Stimulated activated CD4-positive, alpha-beta T cell treated with anti-CD3 and anti-CD28 coated beads, Interleukin-2, amount 100 ng/mL, for 24 hours (primary cell): ENCODE measurements around the gene METTL5.
A peak's percentile ranks its signal among the peaks of the same experiment; 100 is the strongest.
"Not testable (repeated sequence)": the region's sequence is repeated elsewhere in the genome, so short reads cannot be mapped to it uniquely, and the experiment has no call there.

Source experiments
- DNase-seq, 2 donors: peaks; one replicate each; pipeline ENCODE4 v3.0.0-alpha.2; 2020

The METTL5 gene

DNA sequence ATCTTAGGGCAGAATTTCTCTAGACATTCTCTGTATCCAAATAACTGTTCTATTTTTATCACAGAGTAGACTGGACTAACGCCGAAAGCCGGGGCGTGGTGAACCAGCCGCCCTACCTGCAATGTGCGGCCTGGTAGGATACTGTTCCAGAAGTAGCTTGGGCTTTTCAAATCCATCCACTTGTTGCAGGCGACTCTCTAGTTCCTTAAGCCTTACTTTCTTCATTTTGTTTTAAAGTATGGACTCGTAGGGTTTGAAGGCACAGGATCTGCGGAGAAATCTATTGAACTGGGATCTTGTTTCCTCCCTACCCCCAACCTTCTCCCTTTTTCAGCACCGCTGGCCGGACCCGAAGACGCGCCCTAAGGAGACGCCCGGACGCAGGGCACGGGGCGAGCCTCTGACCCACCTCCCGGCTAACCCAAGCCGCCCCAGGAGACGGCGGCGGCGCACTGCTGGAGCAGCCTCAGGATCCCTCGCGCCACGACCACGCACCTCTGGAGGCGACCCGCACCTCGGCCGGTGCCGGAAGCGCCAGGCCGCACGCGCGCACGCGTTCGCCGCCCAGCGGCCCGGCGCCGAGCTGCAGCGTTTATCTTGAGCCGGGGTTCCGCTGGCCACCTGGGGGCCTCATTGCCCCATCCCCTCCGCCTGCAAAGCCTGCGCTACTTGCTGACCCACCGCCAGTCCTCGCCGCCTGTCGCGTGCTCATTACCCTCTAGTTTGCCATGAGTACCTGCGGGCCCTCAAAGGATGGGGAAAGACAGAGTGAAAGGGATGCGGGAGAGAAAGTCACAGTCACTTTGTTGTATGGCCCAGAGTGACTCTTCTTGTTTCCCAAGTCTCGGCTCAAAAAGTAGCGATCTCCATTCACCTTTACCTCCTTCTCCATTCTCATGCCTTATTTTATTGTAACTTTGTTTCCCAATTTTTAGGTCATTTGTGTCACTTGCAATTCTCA, at the start of gene METTL5:
TSS of gene METTL5 (minus strand) at position 533 of the 961 bp plus-strand sequence. CDS start at position 225, 308 bp downstream.
- DNase-seq, result peak; percentile 82 to 86

DNA sequence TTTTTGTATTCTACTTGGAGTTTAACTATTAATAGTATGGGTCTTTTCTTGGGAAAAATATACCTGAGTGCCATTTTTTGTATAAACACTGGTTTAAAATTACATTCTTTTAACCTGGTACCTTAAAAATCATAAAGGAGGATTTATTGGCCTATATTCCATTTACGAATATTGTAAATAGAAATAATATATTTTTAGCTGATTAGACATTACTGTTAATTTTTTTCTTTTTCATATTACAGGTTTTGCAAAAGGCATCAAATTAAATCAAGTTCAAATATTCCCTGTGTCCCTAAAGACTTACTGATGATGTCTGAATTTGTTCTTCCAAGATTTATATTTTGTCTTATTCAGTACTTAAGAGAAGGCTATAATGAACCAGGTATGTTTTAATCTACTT, 47.3 kb upstream of the METTL5 start:
- no peak for DNase-seq

GRCh38 chr2:169871369-169871768, 46.7 kb upstream of the METTL5 start:
- DNase-seq, result not testable (repeated sequence)

- DNase-seq, result no peak
These were observed 44.2 kb upstream of the METTL5 start for GRCh38 chr2:169868951-169869350.

DNA sequence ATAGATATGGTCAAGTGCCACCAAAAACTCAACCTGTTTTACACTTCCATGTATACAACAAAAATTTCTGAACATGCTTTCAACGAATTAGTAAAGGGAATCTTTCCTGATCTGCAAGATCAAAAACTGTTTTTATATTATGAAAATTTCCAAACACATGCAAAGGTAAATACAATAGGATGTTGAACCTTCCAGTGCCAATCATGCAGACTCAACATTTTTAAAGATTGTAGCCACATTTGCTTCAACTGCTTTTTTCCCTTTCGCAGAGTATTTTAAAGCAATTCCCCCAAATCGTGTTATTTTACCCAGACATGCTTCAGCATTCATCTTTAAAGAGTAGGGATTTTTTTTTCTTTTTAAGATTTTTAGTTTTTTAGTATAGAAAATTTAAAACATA, 42.9 kb upstream of the METTL5 start:
- no peak for DNase-seq

DNA sequence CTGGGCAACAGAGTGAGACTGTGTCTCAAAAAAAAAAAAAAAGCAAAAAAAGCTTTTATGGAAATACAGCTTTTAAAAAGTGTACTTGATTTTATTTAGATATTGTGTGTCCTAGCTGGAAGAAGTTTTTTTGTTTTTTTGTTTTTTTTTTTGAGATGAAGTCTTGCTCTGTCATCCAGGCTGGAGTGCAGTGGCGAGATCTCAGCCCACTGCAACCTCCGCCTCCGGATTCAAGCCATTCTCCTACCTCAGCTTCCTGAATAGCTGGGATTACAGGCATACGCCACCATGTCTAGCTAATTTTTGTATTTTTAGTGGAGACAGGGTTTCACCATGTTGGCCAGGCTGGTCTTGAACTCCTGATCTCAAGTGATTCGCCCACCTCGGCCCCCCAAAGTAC, 41.5 kb upstream of the METTL5 start:
- DNase-seq, result not testable (repeated sequence)

DNA sequence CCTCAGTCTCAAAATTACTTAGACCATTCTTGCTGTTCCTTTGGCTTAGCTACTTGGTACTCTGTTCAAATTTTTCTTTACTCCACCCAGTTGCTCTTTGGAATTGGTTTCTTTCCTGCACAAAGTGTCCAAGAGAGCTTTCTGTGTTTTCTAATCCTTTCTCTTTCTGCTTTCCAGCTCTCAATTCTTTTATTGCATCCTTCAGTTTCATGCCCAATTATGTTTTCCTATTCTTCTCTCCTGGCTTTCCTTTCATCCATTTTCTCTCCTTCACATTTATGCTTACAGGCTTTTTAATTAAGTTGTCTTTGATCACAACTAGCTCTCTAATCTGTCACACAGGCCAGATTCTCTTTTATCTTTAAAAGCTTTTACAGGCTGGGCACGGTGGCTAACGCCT, 40.8 kb upstream of the METTL5 start:
- DNase-seq, result no peak

DNA sequence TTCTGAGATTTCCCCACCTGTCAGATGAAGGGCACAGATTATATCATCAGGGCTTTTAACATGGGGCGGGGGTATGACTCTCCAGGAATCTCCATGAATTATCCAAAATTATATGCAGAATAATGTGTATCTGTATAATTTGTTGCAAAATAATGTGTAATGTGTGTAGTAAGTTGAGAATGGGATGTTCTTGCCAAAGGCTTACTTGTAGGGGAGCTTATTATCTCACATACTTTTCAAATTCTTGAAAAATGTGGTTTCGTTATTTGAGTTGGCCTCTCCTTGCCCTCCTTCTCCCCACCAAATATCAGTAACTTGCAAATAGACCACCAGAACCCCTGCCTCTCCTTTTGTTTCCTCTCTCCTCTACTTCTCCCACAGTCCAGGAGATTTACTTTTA, 38.1 kb upstream of the METTL5 start:
- no peak for DNase-seq

DNA sequence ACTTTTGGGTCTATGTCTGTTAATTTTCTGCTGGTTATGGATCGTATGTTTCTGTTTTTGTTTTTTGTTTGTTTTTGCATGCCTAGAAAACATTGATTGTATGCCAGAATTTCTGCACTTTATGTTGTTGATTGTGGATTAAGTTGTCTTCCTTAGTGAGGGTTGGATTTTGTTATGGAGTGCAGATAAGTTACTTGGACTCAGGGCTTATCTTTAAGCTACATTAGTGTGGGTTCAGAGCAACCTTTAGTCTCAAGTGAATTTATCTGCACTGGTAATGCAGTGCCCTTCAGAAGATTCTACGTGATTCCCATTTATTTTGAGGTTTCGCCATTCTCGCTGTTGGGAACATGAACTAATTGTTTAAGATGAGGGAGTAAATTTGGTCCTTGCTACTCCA, 35.4 kb upstream of the METTL5 start:
- no peak for DNase-seq

- DNase-seq, result no peak
These were observed 34.7 kb upstream of the METTL5 start for GRCh38 chr2:169859423-169859822.

DNA sequence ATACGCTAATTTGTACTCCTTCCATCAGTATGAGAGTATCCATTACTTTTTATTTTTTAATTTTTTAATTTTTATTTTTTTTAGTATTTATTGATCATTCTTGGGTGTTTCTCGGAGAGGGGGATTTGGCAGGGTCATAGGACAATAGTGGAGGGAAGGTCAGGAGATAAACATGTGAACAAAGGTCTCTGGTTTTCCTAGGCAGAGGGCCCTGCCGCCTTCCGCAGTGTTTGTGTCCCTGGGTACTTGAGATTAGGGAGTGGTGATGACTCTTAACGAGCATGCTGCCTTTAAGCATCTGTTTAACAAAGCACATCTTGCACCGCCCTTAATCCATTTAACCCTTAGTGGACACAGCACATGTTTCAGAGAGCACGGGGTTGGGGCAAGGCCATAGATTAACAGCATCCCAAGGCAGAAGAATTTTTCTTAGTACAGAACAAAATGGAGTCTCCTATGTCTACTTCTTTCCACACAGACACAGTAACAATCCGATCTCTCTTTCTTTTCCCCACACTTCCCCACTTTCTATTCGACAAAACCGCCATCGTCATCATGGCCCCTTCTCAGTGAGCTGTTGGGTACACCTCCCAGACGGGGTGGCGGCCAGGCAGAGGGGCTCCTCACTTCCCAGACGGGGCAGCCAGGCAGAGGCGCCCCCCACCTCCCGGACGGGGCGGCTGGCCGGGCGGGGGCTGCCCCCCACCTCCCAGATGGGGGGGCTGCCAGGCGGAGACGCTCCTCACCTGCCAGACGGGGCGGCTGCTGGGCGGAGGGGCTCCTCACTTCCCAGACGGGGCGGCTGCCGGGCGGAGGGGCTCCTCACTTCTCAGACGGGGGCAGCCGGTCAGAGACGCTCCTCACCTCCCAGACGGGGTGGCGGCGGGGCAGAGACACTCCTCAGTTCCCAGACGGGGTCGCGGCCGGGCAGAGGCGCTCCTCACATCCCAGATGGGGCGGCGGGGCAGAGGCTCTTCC, 30.9 kb upstream of the METTL5 start:
- DNase-seq, result not testable (repeated sequence)

GRCh38 chr2:169853041-169853668, 28.4 kb upstream of the METTL5 start:
- no peak for DNase-seq

DNA sequence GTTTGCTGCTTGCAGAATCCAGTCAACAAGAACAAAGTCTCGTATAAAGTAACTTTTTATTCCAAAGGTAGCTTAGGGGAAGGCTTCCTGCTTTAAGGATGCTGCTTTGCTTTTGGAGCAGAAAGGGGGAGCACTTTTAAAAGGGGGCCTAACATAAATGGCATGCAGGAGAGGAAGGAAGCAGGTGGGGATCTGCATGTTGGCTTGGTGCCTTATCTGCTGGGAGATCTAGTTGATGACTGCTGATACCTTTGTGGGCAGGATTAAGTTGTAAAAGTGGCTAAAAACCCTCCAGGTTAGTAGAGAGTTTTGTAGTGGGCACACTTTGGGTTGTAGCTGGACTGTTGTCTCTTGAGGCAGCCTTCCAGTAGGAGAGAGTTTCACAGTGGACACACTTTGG, 25.0 kb upstream of the METTL5 start:
- no peak for DNase-seq

- not testable (repeated sequence) for DNase-seq
These were observed 24.4 kb upstream of the METTL5 start for GRCh38 chr2:169848959-169849693.

GRCh38 chr2:169845016-169845415, 20.3 kb upstream of the METTL5 start:
- no peak for DNase-seq

- not testable (repeated sequence) for DNase-seq
These were observed 16.9 kb upstream of the METTL5 start for GRCh38 chr2:169841625-169842024.

GRCh38 chr2:169840747-169841142, 16.0 kb upstream of the METTL5 start:
- DNase-seq, result no peak

- no peak for DNase-seq
These were observed 15.4 kb upstream of the METTL5 start for GRCh38 chr2:169839954-169840746.

DNA sequence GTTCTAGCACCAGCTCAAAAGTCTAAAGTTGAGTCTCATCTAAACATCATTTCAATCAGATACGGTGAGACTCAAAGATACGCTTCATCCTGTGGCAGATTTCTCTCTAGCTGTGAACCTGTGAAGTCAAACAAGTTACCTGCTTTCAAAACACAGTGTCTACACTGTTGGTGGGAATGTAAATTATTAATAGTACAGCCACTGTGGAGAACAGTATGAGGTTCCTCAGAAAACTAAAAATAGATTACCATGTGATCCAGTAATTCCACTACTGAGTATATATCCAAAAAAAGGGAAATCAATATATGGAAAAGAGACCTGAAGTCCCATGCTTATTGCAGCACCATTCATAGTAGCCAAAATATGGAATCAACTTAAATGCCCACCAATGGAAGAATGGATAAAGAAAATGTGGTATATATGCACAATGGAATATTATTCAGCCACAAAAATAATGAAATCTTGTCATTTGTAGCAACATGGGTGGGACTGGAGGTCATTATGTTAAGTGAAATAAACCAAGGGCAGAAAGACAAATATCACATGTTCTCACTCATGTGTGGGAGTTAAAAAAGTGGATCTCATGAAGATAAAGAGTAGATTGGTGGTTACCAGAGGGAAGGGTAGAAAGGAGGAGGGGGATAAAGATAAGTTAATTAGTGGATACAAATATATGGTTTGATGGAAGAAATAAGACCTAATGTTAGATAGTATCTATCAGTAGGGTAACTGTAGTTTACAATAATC, 14.2 kb upstream of the METTL5 start:
- DNase-seq, result no peak

GRCh38 chr2:169834401-169834800, 9.7 kb upstream of the METTL5 start:
- DNase-seq, result no peak
